Adipocyte (in vitro differentiated cells): ENCODE results near the gene PHF11.

Experiments
- DNase-seq: peaks from one replicate; pipeline ENCODE4 v3.0.0-alpha.2; 2015; ENCODE audit warnings: low read depth
- H3K27me3 ChIP-seq: replicated peaks from 2 replicates; pipeline ENCODE4 v1.7.0; 2013; ENCODE audit warnings: mild to moderate bottlenecking, low read length, moderate library complexity; ENCODE audit not compliant: control insufficient read depth, insufficient read depth
- H3K36me3 ChIP-seq: 2 replicates; pipeline ENCODE4 v1.7.0; 2013; ENCODE audit warnings: low read length, mild to moderate bottlenecking, moderate library complexity; ENCODE audit not compliant: control insufficient read depth, insufficient read depth, severe bottlenecking
- H3K4me1 ChIP-seq: 2 replicates; pipeline ENCODE4 v1.7.0; 2013; ENCODE audit warnings: mild to moderate bottlenecking, low read length, moderate library complexity; ENCODE audit not compliant: control insufficient read depth, insufficient read depth
- H3K4me3 ChIP-seq: 2 replicates; pipeline ENCODE4 v1.7.0; 2013; ENCODE audit warnings: mild to moderate bottlenecking, low read length, moderate library complexity
- H3K9ac ChIP-seq: 2 replicates; pipeline ENCODE4 v1.7.0; 2013; ENCODE audit warnings: mild to moderate bottlenecking, low read length, moderate library complexity
- H3K9me3 ChIP-seq: 2 replicates; pipeline ENCODE4 v1.7.0; 2013; ENCODE audit warnings: mild to moderate bottlenecking, low read length, moderate library complexity; ENCODE audit not compliant: control insufficient read depth

Gene PHF11

DNA sequence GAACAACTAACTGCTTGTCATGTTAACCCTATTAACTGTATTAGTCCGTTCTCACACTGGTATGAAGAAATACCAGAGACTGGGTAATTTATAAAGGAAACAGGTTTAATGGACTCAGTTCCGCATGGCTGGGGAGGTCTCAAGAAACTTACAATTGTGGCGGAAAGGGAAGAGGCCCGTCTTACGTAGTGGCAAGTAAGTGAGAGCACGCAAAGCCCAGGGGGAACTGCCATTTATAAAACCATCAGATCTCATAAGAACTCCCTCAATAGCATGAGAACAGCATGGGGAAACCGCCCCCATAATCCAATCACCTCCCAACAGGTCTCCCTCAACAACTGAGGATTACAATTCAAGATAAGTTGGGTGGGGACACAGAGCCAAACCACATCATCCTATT, 34.7 kb downstream of the PHF11 start:
- H3K36me3 ChIP-seq: peaks cover 51% of the 10 kb centered on the region
- no peak for DNase-seq
- no peak overlapping the region for H3K9ac ChIP-seq
- no peaks in the 10 kb centered on the region for H3K27me3 ChIP-seq
- H3K4me3 ChIP-seq: no peak overlapping the region
- no peaks in the 10 kb centered on the region for H3K4me1 ChIP-seq
- no peaks in the 10 kb centered on the region for H3K9me3 ChIP-seq

DNA sequence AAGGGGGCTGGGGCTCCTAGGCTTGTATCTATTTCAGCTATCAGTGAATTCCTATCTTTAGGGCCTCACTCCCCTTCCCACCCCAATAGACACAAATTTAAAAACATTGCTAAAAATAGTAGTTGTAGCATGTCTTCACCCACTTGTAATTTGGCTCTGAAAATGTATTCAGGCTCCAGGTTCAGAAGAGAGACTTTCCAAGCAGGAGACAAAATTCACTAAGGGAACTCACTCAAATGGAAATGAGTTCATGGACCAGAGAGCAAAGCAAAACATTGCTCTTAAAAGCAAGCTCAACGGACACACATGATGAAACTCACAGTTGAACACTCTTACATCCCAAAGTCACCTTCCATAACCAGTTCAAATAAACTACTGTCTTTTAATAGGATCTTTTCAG, 36.8 kb downstream of the PHF11 start:
- Histone ChIP-seq H3K27me3 (no peaks in the 10 kb centered on the region), H3K36me3 (peaks cover 35% of the 10 kb centered on the region), H3K9me3 (no peaks in the 10 kb centered on the region), H3K4me1 (no peaks in the 10 kb centered on the region), H3K9ac (no peak overlapping the region), H3K4me3 (no peak overlapping the region)
- DNase-seq: no peak

DNA sequence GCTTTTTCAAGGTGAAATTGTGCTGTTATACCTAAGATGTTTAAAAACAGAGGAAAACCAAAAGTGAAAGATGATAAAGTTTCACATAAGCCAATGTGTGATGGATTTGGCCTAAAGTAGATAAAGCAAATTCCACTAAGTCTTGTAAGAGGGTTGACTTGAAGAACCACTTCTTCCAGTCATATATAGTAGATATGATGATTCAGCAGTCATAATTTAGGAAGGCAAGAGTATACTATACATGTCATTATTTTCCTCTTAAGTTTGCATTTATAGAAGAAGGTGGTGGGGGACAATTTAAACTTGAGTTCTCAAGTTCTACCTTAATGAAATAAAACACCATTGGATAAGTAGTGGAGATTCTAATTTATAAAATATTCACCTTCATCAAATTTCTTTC, 37.3 kb downstream of the PHF11 start:
- Histone ChIP-seq H3K9me3 (no peaks in the 10 kb centered on the region), H3K4me3 (no peak overlapping the region), H3K27me3 (no peaks in the 10 kb centered on the region), H3K9ac (no peak overlapping the region), H3K4me1 (no peaks in the 10 kb centered on the region), H3K36me3 (peaks cover 33% of the 10 kb centered on the region)
- no peak for DNase-seq

DNA sequence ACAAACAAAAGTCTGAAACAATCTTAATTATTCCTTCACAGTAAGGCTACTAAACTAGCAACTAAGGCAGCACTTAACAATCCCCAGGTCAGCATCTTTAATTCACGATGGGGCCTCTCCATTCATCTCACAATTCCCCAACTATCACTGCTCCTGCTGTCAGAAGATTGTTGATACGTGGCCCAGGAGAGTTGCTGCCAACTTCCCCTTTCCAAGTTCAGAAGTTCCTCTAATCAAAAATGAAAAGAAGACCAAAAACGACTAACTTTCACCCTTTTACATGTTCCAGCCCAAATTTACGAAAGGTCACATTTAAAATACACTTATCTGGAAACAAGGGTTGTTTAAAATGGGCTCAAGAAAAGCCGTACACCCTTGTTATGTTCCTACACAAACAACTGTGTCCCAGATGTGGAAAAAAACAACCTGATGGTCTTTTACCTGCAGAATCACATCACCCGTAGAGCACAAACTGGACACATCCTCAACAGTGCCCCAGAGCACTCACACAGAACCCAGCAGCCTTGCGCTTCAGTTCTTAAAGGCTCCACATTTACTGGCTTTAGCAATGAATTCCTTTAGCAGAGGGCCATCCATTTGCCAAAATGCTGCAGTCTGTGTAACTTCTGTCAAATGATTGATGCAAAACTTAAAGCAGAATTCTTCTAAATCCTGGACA, 38.0 kb downstream of the PHF11 start:
- no peak overlapping the region for H3K9ac ChIP-seq
- H3K36me3 ChIP-seq: peaks cover 27% of the 10 kb centered on the region
- H3K4me3 ChIP-seq: no peak overlapping the region
- DNase-seq: no peak
- no peaks in the 10 kb centered on the region for H3K27me3 ChIP-seq
- H3K9me3 ChIP-seq: no peaks in the 10 kb centered on the region
- H3K4me1 ChIP-seq: no peaks in the 10 kb centered on the region

DNA sequence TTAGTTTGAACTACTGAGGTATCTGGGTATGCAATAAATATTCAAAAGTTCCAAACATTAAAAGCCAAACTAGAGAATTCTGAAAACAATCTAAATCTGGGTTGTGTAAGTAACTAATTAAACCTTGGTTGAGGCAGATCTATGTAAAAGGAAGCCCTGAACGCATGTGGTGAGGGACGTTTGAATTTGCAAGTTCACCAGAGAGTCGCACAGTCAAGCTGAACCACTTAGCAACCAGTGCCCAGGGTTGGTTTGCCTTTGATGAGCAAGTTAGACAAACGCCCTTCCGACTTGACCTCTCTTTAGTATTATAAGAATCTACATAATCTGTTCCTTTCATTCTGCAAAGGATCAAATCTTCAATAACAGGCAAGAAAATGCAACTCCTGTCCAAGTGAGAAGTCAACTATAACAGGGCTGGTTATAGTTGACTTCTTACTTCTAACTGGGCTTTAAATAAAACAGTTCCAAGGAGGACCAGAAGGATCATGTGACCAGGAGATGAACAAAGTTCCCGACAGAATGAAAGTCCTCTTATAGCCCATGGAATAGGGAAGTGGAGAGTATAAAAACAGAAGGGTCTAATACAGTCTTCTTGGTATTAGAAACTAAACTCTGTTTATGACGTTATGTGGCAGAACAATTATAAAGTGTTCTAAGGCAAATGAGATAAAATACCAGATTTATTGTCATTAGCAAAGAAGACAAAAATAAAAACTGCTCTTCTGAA, 40.6 kb downstream of the PHF11 start:
- peaks cover 37% of the 10 kb centered on the region for H3K36me3 ChIP-seq
- no peaks in the 10 kb centered on the region for H3K27me3 ChIP-seq
- H3K9me3 ChIP-seq: no peaks in the 10 kb centered on the region
- H3K4me3 ChIP-seq: no peak overlapping the region
- no peaks in the 10 kb centered on the region for H3K4me1 ChIP-seq
- DNase-seq: no peak
- no peak overlapping the region for H3K9ac ChIP-seq

DNA sequence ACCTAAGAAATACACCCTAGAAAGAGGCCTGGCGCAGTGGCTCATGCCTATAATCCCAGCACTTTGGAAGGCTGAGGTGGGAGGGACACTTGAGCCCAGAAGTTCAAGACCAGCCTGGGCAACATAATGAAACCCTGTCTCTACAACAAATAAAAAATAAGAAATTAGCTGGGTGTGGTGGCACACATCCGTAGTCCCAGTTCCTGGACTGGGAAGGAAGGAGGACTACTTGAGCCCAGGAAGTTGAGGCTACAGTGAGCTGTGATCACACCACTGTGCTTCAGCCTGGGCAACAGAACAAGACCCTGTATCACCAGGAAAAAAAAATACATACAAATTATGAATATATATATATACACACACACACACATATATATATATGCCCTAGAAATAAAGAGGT, 42.7 kb downstream of the PHF11 start:
- Histone ChIP-seq H3K4me3 (no peak overlapping the region), H3K9me3 (no peaks in the 10 kb centered on the region), H3K27me3 (no peaks in the 10 kb centered on the region), H3K9ac (no peak overlapping the region), H3K36me3 (peaks cover 44% of the 10 kb centered on the region), H3K4me1 (no peaks in the 10 kb centered on the region)
- DNase-seq: no peak

DNA sequence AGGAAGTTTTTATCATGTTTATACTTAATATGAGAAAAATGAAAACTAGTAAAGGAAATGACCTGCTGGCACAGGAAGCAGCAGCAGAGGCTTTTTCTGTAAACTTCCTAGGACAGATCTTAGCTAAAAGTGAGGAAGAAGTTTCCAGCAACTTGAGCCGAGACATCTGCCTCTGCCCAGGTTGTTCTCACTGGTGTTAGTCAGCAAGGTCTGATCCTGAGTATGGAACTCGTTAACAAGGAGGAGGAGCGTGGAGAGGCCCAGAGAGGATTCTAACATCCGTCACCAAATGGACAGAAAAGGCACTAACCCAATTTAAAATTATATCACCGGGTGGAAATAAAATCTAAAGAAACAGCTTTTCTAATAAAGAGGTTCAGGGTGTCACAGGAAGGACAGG, 43.6 kb downstream of the PHF11 start:
- Histone ChIP-seq H3K4me1 (no peaks in the 10 kb centered on the region), H3K36me3 (peaks cover 45% of the 10 kb centered on the region), H3K9ac (no peak overlapping the region), H3K4me3 (no peak overlapping the region), H3K27me3 (no peaks in the 10 kb centered on the region), H3K9me3 (no peaks in the 10 kb centered on the region)
- no peak for DNase-seq

DNA sequence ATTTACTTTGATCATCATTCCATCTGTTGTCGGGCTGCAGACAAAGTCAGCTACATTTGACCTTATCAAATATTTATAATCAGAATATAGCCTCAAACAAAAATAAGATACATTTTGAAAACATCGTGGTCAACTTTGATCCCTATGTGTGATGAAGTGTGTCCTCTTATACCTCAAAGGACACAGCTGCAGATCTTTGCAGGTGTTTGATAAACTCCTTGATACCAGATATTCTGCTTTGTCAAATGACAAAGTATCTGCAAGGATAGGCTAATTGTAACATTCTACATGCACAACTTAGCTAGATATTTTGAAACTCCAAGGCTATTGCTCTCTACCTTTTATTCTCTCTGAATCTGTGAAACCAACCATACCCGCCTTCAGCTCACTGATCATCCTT, 44.0 kb downstream of the PHF11 start:
- no peaks in the 10 kb centered on the region for H3K4me1 ChIP-seq
- no peak for DNase-seq
- no peaks in the 10 kb centered on the region for H3K9me3 ChIP-seq
- H3K4me3 ChIP-seq: no peak overlapping the region
- H3K9ac ChIP-seq: no peak overlapping the region
- H3K27me3 ChIP-seq: no peaks in the 10 kb centered on the region
- H3K36me3 ChIP-seq: peaks cover 48% of the 10 kb centered on the region

DNA sequence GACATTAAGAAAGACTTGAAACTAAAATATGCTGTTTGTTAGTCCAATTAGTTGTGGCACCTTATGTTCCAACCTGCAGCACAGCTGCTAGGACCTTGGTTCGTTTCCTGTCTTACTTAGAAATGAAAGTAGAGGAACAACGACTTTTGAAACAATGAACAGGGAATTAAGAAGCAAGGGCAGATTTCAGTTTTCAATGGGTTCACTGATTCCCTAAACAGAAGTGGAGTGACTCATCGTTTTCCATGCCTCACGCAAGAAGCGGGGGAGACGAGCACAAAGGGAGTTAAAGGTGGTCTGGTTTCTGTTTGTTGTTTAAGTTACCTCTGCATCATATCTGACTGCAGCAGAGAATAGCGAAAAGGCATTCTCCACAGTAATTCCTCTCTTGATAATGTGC, 44.8 kb downstream of the PHF11 start:
- DNase-seq: peak; percentile 52
- peaks cover 55% of the 10 kb centered on the region for H3K36me3 ChIP-seq

DNA sequence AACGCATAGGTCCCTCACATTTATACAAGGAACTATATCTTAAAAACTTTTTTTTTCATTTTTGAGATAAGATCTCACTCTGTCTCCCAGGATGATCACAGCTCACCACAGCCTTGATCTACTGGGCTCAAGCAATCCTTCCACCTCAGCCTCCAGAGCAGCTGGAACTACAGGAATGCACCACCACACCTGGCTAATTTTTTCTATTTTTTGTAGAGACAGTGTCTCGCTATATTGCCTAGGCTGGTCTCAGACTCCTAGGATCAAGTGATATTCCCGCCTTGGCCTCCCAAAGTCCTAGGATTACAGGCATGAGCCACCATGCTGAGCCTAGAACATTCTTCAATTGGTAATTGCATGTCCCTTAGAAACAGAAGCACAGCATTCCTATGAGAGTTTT, 47.9 kb downstream of the PHF11 start:
- no peak overlapping the region for H3K9ac ChIP-seq
- DNase-seq: no peak
- no peaks in the 10 kb centered on the region for H3K9me3 ChIP-seq
- no peaks in the 10 kb centered on the region for H3K27me3 ChIP-seq
- peaks cover 75% of the 10 kb centered on the region for H3K36me3 ChIP-seq
- H3K4me1 ChIP-seq: no peaks in the 10 kb centered on the region
- H3K4me3 ChIP-seq: no peak overlapping the region

More for the DNA sequence above, 44.8 kb downstream of the PHF11 start:
- H3K4me3 ChIP-seq: no peak overlapping the region
- H3K4me1 ChIP-seq: no peaks in the 10 kb centered on the region
- no peaks in the 10 kb centered on the region for H3K9me3 ChIP-seq
- no peak overlapping the region for H3K9ac ChIP-seq
- no peaks in the 10 kb centered on the region for H3K27me3 ChIP-seq

DNA sequence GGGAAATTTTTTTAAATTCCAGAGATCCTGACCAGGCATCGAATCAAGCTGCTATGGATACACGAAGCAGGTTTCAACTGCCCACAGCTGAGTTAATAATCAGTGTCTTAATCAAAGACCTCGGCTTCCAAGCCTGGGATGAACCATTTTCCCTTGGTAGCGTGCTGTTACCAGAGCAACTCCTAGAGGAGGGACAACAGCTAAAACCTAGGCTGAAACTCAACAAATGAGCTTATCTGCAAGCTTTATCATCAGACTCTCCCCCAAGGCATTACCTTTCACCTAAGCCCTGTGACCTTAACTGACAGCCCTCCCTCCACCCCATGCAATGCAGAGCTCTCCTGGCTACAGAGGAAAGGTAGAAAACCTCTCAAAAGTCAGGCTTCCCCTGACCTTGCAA, 49.9 kb downstream of the PHF11 start:
- Histone ChIP-seq H3K9ac (no peak overlapping the region), H3K36me3 (peaks cover 67% of the 10 kb centered on the region)
- DNase-seq: no peak

More for the DNA sequence above, 49.9 kb downstream of the PHF11 start:
- no peaks in the 10 kb centered on the region for H3K27me3 ChIP-seq
- no peaks in the 10 kb centered on the region for H3K9me3 ChIP-seq
- H3K4me3 ChIP-seq: no peak overlapping the region
- no peaks in the 10 kb centered on the region for H3K4me1 ChIP-seq
